Prostate gland (tissue), 2 donors: ENCODE measurements around the gene CACNA1B.

Experiments used
- POLR2A ChIP-seq: fragments of 450-650 bp; IDR thresholded peaks from one replicate; pipeline ENCODE4 v1.6.1; 2016; ENCODE audit warnings: antibody characterized with exemption, mild to moderate bottlenecking
- POLR2AphosphoS5 ChIP-seq: sonication (generic); formaldehyde crosslinking; IDR thresholded peaks from one replicate; pipeline ENCODE4 v1.6.1; 2017; ENCODE audit warnings: antibody characterized with exemption
- TF ChIP-seq, protein P1 (sequence below), 4 experiments: fragments of 200-600 bp in 2 of 4; fragments of 450-650 bp in 2 of 4; sonication (generic) in 2 of 4; IDR thresholded peaks; 1 replicate in 3 of 4; 2 replicates in 1 of 4; pipeline ENCODE4 v1.5.1; 2016 to 2019; ENCODE audit warnings: antibody characterized with exemption in 4 of 4, mild to moderate bottlenecking in 2 of 4, moderate library complexity in 2 of 4

DNA sequence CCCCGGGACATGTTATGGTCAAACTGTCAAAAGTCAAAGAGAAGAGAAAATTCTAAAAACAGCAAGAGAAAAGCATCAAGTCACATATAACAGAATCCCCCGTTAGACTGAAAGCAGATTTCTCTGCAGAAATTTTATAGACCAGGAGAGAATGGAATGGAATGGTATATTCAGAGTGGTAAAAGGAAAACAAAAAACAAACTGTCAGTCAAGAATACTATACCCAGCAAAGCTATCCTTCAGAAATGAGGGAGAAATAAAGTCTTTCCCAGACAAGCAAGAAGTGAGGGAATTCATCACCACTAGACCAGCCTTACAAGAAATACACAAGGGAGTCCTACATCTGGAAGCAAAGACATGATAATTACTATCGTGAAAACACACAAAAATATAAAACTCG is 208.0 kb downstream of the CACNA1B start:
- TF ChIP-seq, protein P1, sequence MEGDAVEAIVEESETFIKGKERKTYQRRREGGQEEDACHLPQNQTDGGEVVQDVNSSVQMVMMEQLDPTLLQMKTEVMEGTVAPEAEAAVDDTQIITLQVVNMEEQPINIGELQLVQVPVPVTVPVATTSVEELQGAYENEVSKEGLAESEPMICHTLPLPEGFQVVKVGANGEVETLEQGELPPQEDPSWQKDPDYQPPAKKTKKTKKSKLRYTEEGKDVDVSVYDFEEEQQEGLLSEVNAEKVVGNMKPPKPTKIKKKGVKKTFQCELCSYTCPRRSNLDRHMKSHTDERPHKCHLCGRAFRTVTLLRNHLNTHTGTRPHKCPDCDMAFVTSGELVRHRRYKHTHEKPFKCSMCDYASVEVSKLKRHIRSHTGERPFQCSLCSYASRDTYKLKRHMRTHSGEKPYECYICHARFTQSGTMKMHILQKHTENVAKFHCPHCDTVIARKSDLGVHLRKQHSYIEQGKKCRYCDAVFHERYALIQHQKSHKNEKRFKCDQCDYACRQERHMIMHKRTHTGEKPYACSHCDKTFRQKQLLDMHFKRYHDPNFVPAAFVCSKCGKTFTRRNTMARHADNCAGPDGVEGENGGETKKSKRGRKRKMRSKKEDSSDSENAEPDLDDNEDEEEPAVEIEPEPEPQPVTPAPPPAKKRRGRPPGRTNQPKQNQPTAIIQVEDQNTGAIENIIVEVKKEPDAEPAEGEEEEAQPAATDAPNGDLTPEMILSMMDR (IDR thresholded peaks at IDR 0.05): no peak
- TF ChIP-seq POLR2A (no peak), POLR2AphosphoS5 (no peak)
